BLaER1 treated with 17β-estradiol and CSF1 and Interleukin-3, amounts not matched to agents 10 nM and 100 nM (cell line): ENCODE measurements around the gene NECAB3.

Experiments used
- H3K27ac ChIP-seq, 11 experiments: shearing (Covaris generic); formaldehyde crosslinking; 2 replicates each; pipeline ENCODE4 v1.8.1; 2022
- H3K27me3 ChIP-seq, 11 experiments: shearing (Covaris generic); formaldehyde crosslinking; 2 replicates each; pipeline ENCODE4 v1.8.1; 2022
- H3K36me3 ChIP-seq, 11 experiments: shearing (Covaris generic); formaldehyde crosslinking; 2 replicates each; pipeline ENCODE4 v1.8.1; 2022
- H3K4me1 ChIP-seq, 10 experiments: shearing (Covaris generic); formaldehyde crosslinking; 2 replicates each; pipeline ENCODE4 v1.8.1; 2022
- H3K4me2 ChIP-seq, 11 experiments: shearing (Covaris generic); formaldehyde crosslinking; 2 replicates each; pipeline ENCODE4 v1.8.1; 2022
- H3K4me3 ChIP-seq, 10 experiments: shearing (Covaris generic); formaldehyde crosslinking; 2 replicates each; pipeline ENCODE4 v1.8.1; 2022
- H3K9ac ChIP-seq, 11 experiments: shearing (Covaris generic); formaldehyde crosslinking; 2 replicates each; pipeline ENCODE4 v1.8.1; 2022
- H3K9me3 ChIP-seq, 11 experiments: shearing (Covaris generic); formaldehyde crosslinking; replicated peaks in 1 of 11; 2 replicates each; pipeline ENCODE4 v1.8.1; 2022
- H4K20me1 ChIP-seq, 11 experiments: shearing (Covaris generic); formaldehyde crosslinking; 2 replicates each; pipeline ENCODE4 v1.8.1; 2022
- Cebpa-rat ChIP-seq, 11 experiments: shearing (Covaris generic); IDR thresholded peaks; 2 replicates each; pipeline ENCODE4 v1.8.1; 2022

Gene NECAB3

GRCh38 chr20:33674294-33675135 is at the start of gene NECAB3:
NECAB3 (minus strand) TSS chr20:33674428; CDS start chr20:33674352, 76 bp downstream.
- H3K27ac ChIP-seq, result peak within 1 kb of the TSS; percentile 1 to 80 (median 66); a peak in 20 of 22 replicates
- peak within 1 kb of the TSS; percentile 72 to 83 (median 80) for H3K9ac ChIP-seq
- H3K4me3 ChIP-seq, result peak within 1 kb of the TSS; percentile 58 to 77 (median 66)
- H3K9me3 ChIP-seq, result no peaks in the 10 kb centered on the region
- peaks cover 0 to 78% (median 49%) of the 10 kb centered on the region in 11 experiments; a peak in 17 of 22 replicates for H4K20me1 ChIP-seq
- peak within 1 kb of the TSS; percentile 89 to 99 (median 97) for H3K4me2 ChIP-seq
- TF ChIP-seq Cebpa-rat (IDR thresholded peaks at IDR 0.05), result no peak
- H3K4me1 ChIP-seq, result peaks cover 51 to 64% (median 56%) of the 10 kb centered on the region in 10 experiments
- peaks cover 0 to 45% (median 37%) of the 10 kb centered on the region in 11 experiments; a peak in 19 of 22 replicates for H3K36me3 ChIP-seq
- no peaks in the 10 kb centered on the region for H3K27me3 ChIP-seq

GRCh38 chr20:33721391-33722140 is 47.3 kb upstream of the NECAB3 start:
- no peak overlapping the region for H3K4me3 ChIP-seq
- H3K4me2 ChIP-seq, result no peak overlapping the region
- peaks cover 0 to 10% (median 7%) of the 10 kb centered on the region in 11 experiments; a peak in 9 of 22 replicates for H3K27me3 ChIP-seq
- H3K9me3 ChIP-seq, result peaks cover 9 to 20% (median 16%) of the 10 kb centered on the region in 11 experiments
- H3K36me3 ChIP-seq, result no peaks in the 10 kb centered on the region
- no peaks in the 10 kb centered on the region for H4K20me1 ChIP-seq
- H3K27ac ChIP-seq, result no peak overlapping the region
- H3K4me1 ChIP-seq, result peaks cover 0 to 9% (median 7%) of the 10 kb centered on the region in 10 experiments; a peak in 8 of 20 replicates
- TF ChIP-seq Cebpa-rat (IDR thresholded peaks at IDR 0.05), result no peak
- H3K9ac ChIP-seq, result no peak overlapping the region

- Histone ChIP-seq H3K36me3 (no peaks in the 10 kb centered on the region), H3K27me3 (peaks cover 0 to 10% (median 7%) of the 10 kb centered on the region in 11 experiments; a peak in 9 of 22 replicates), H3K4me3 (peak within 1 kb of the TSS in 5 of 10 experiments; percentile 13 to 47 (median 23); a peak in 6 of 20 replicates), H3K4me1 (peaks cover 0 to 9% (median 7%) of the 10 kb centered on the region in 10 experiments; a peak in 8 of 20 replicates), H3K9me3 (peaks cover 9 to 20% (median 16%) of the 10 kb centered on the region in 11 experiments), H3K4me2 (peak within 1 kb of the TSS in 7 of 11 experiments; percentile 9 to 55 (median 39); a peak in 9 of 22 replicates), H3K9ac (no peak within 1 kb of the TSS), H3K27ac (no peak within 1 kb of the TSS), H4K20me1 (no peaks in the 10 kb centered on the region)
- TF ChIP-seq Cebpa-rat (IDR thresholded peaks at IDR 0.05), result no peak
Measured at GRCh38 chr20:33719989-33720709, 45.9 kb upstream of the NECAB3 start, which contains the start of gene PXMP4. PXMP4 (minus strand) TSS chr20:33720310; CDS start chr20:33720207, 103 bp downstream.

GRCh38 chr20:33719277-33719988 is 45.2 kb upstream of the NECAB3 start:
- H3K4me2 ChIP-seq, result peak overlapping the region in 6 of 11 experiments; percentile 10 to 55 (median 42); a peak in 5 of 22 replicates
- no peaks in the 10 kb centered on the region for H4K20me1 ChIP-seq
- peaks cover 0 to 10% (median 7%) of the 10 kb centered on the region in 11 experiments; a peak in 9 of 22 replicates for H3K27me3 ChIP-seq
- TF ChIP-seq Cebpa-rat (IDR thresholded peaks at IDR 0.05), result no peak
- H3K9me3 ChIP-seq, result peaks cover 9 to 20% (median 16%) of the 10 kb centered on the region in 11 experiments
- H3K27ac ChIP-seq, result no peak overlapping the region
- H3K9ac ChIP-seq, result no peak overlapping the region
- peaks cover 0 to 7% (median 5%) of the 10 kb centered on the region in 10 experiments; a peak in 8 of 20 replicates for H3K4me1 ChIP-seq
- peak overlapping the region in 2 of 10 experiments; percentile 42 to 47; a peak in 2 of 20 replicates for H3K4me3 ChIP-seq
- H3K36me3 ChIP-seq, result no peaks in the 10 kb centered on the region

- Histone ChIP-seq H3K4me1 (peaks cover 0 to 5% (median 0%) of the 10 kb centered on the region in 10 experiments; a peak in 4 of 20 replicates), H4K20me1 (no peaks in the 10 kb centered on the region), H3K36me3 (no peaks in the 10 kb centered on the region), H3K9ac (no peak overlapping the region), H3K4me2 (no peak overlapping the region), H3K9me3 (peaks cover 9 to 20% (median 16%) of the 10 kb centered on the region in 11 experiments), H3K27ac (no peak overlapping the region), H3K4me3 (no peak overlapping the region), H3K27me3 (peaks cover 0 to 10% (median 7%) of the 10 kb centered on the region in 11 experiments; a peak in 9 of 22 replicates)
- no peak for TF ChIP-seq Cebpa-rat (IDR thresholded peaks at IDR 0.05)
Measured at GRCh38 chr20:33716498-33716897, 42.3 kb upstream of the NECAB3 start.

GRCh38 chr20:33713865-33714367 is 39.7 kb upstream of the NECAB3 start:
- Histone ChIP-seq H3K36me3 (no peaks in the 10 kb centered on the region), H3K4me1 (no peaks in the 10 kb centered on the region; a peak in 1 of 20 replicates), H3K4me2 (no peak overlapping the region), H3K4me3 (no peak overlapping the region), H3K27ac (no peak overlapping the region), H3K9me3 (no peaks in the 10 kb centered on the region), H3K27me3 (no peaks in the 10 kb centered on the region), H3K9ac (no peak overlapping the region), H4K20me1 (no peaks in the 10 kb centered on the region)
- TF ChIP-seq Cebpa-rat (IDR thresholded peaks at IDR 0.05), result no peak

- Histone ChIP-seq H3K4me2 (no peak overlapping the region), H4K20me1 (no peaks in the 10 kb centered on the region), H3K9me3 (no peaks in the 10 kb centered on the region), H3K27ac (no peak overlapping the region), H3K4me1 (no peaks in the 10 kb centered on the region; a peak in 1 of 20 replicates), H3K27me3 (no peaks in the 10 kb centered on the region), H3K9ac (no peak overlapping the region), H3K4me3 (no peak overlapping the region), H3K36me3 (no peaks in the 10 kb centered on the region)
- TF ChIP-seq Cebpa-rat (IDR thresholded peaks at IDR 0.05), result no peak
Measured at GRCh38 chr20:33711446-33711738, 37.2 kb upstream of the NECAB3 start.
